Measurements from ENCODE around the gene CSNK1G2. TPM values are rescaled to one million over a fixed set of nuclear protein-coding genes. Genes with fewer than 3 reads are reported as not detected.

CSNK1G2 gene
- total and polyA plus RNA-seq, 8 donors = 20.7 to 69.4 (median 27.9) TPM

DNA sequence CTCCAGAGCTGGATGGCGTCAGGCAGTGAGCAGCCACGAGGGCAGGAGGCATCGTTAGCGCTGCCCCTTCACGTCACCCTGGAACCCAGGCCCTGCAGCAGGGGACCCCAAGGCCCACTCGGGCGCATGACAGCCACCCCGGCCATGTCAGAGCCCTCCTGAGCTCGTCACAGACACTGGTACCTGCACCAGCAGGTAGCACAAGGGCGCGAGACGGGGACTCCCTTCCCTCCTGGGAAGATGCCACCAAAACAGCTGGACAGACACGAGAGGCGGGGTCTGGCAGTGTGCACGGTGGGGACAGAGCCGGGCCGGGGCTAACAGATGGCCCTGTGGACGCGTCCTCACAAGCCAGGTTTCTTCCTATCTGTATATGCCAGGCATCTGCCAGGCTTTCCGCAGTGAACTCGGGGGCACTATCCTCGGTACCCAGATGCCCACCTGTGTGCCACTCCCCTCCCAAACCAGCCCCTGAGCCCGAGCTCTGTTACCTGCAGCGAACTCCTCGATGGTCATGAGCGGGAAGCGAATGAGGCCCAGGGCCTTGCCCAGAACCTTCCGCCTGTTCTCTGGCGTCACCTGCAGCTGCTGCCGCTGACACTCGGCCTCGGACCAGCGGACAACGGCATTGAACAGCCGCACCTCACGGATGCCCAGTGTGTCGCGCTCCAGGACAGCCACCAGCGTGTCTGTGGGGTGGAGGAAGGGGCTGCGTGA, 48.7 kb downstream of the CSNK1G2 start:
- Histone ChIP-seq H3K4me1 (no peaks in the 10 kb centered on the region), H3K4me3 (no peak overlapping the region), H3K27me3 (no peaks in the 10 kb centered on the region), H3K36me3 (peaks cover 0 to 48% (median 33%) of the 10 kb centered on the region in 3 donors), H3K9me3 (no peaks in the 10 kb centered on the region), H3K27ac (no peak overlapping the region)
- no peak for ATAC-seq
- peak in 1 of 6 donors; percentile 69 for DNase-seq
- intact Hi-C loops (cut with DNase I) = no loop called here
- TF ChIP-seq, protein P1, sequence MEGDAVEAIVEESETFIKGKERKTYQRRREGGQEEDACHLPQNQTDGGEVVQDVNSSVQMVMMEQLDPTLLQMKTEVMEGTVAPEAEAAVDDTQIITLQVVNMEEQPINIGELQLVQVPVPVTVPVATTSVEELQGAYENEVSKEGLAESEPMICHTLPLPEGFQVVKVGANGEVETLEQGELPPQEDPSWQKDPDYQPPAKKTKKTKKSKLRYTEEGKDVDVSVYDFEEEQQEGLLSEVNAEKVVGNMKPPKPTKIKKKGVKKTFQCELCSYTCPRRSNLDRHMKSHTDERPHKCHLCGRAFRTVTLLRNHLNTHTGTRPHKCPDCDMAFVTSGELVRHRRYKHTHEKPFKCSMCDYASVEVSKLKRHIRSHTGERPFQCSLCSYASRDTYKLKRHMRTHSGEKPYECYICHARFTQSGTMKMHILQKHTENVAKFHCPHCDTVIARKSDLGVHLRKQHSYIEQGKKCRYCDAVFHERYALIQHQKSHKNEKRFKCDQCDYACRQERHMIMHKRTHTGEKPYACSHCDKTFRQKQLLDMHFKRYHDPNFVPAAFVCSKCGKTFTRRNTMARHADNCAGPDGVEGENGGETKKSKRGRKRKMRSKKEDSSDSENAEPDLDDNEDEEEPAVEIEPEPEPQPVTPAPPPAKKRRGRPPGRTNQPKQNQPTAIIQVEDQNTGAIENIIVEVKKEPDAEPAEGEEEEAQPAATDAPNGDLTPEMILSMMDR (IDR thresholded peaks at IDR 0.05) = no peak
- no peak for FAIRE-seq
- WGBS, 2 donors = 93 to 95% methylated on average over 40 of the region's 40 CpGs

DNA sequence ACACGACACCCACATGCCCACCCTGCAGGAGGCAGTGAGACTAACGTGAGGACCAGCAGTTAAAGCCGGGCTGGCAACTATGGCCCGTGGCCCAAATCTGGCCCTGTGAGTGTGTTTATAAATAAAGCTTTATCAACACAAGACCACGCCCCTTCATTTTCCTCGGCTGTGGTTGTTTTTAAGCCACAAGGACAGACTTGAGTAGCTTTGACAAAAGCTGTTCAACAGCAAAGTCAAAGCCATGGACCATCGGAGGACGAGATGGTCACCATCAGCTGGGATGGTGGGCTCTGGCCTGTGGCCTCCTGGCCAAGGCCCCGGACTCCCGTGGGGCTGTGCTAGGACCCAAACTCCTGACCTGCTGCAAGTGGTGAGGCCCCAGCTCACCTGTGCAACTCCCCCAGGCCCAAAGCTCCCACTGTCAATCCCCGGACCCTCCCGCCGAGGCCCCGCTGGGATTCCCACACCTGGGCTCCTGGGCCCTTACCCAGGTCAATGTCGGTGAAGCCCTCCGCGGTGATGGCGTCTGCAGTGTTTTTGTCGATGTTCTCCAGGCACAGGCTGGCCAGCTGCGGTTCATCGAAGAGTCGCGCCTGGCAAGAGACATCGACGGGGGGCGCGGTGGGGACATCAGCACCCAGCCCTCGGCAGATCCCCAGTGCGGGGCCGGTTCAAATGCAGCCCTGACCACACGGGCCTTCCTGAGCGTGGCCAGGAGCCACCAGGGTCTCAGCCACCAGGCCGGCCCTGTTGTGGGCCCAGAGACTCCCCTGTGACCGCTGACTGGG, 49.5 kb downstream of the CSNK1G2 start:
- DNase-seq (peak in 1 of 6 donors; percentile 67), FAIRE-seq (no peak), ATAC-seq (no peak)
- peaks cover 0 to 49% (median 30%) of the 10 kb centered on the region in 3 donors for H3K36me3 ChIP-seq
- no peaks in the 10 kb centered on the region for H3K4me1 ChIP-seq
- H3K9me3 ChIP-seq = no peaks in the 10 kb centered on the region
- H3K27ac ChIP-seq = no peak overlapping the region
- H3K27me3 ChIP-seq = no peaks in the 10 kb centered on the region
- 97% methylated on average over 34 of the region's 34 CpGs for WGBS, 2 donors
- H3K4me3 ChIP-seq = no peak overlapping the region
- TF ChIP-seq, protein P1 (IDR thresholded peaks at IDR 0.05) = no peak
- intact Hi-C loops (cut with DNase I) = no loop called here

DNA sequence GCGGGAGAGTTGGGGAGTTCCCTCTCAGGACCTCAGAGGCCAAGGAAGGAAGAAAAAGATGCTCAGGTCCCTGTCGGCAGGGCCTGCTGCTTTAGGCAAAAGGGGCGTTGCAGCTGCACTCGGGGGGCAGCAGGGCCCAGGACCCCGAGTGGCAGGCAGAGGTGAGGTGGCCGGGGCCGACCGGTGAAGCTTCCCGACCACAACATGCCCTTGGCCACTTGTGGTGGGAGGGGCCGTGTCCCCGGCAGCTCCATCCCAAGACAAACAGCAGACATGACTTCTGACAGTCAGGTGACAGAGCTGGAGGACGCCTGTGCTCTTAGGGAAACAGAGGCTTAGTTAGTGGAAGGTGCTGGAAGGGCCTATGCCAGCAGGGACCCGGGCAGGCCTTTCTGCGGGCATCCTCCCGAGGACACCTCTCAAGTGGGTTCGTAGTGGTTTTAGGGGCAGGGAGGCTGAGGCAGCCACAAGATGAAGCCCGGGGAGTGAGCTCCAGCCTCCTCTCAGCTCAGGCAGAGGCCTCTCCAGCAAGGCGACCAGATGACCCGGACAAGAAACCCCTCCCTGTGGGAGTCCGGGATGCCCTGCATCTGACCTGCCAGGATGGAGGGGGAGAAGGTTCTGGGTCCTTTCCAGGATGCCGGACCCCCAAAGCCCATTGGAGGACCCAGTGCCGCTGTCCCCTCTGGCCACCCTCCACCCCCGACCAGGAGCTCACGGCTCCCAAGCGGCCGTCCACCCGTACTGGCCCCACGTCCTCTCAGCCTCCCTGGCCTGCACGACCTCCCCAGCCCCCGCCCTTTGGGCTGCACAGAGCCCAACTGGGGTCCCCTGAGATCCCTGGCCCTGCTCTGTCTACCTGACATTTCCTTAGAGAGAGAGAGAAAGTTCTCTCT, 50.3 kb downstream of the CSNK1G2 start:
- H3K4me1 ChIP-seq = no peaks in the 10 kb centered on the region
- WGBS, 2 donors = 92% methylated on average over 29 to 30 of the region's 30 CpGs
- no peak overlapping the region for H3K4me3 ChIP-seq
- no peaks in the 10 kb centered on the region for H3K9me3 ChIP-seq
- TF ChIP-seq, protein P1 (IDR thresholded peaks at IDR 0.05) = no peak
- no peak overlapping the region for H3K27ac ChIP-seq
- H3K36me3 ChIP-seq = peaks cover 0 to 41% (median 22%) of the 10 kb centered on the region in 3 donors
- ATAC-seq = no peak
- DNase-seq = peak in 1 of 6 donors; percentile 67
- no peak for FAIRE-seq
- intact Hi-C loops (cut with DNase I) = no loop called here
- H3K27me3 ChIP-seq = no peaks in the 10 kb centered on the region

DNA sequence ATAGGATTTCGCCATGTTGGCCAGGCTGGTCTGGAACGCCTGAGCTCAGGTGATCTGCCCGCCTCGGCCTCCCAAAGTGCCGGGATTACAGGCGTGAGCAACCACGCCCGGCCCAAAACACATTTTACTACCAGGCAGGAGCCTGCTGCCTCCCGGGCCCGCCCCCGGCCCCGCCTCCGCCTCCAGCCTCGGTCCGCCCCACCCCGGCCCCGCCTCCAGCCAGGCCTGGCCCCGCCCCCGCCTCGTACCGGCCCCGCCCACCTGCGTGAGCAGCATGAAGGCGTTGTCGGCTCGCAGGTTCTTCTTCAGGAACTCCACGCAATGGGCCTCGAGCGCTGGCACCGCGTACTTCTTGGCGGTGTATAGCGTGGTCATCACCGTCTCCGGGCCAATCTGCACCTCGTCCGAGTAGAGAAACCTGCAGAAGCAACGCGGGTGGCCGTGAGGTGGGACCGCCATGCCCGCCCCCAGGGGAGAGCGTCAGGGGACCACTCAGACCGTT, 51.8 kb downstream of the CSNK1G2 start:
- Histone ChIP-seq H3K27ac (no peak overlapping the region), H3K36me3 (peaks cover 0 to 33% (median 15%) of the 10 kb centered on the region in 3 donors), H3K4me1 (no peaks in the 10 kb centered on the region), H3K9me3 (no peaks in the 10 kb centered on the region), H3K4me3 (no peak overlapping the region), H3K27me3 (no peaks in the 10 kb centered on the region)
- 91 to 94% methylated on average over 39 to 44 of the region's 44 CpGs for WGBS, 2 donors
- FAIRE-seq = no peak
- ATAC-seq = peak in 1 of 4 donors; percentile 33
- DNase-seq = peak in 1 of 6 donors; percentile 74
- TF ChIP-seq, protein P1 (IDR thresholded peaks at IDR 0.05) = no peak
- intact Hi-C loops (cut with DNase I) = no loop called here
